ENCODE data around the gene CHRDL2. TPM values are rescaled to one million over a fixed set of nuclear protein-coding genes. Genes with fewer than 3 reads are reported as not detected.
A peak's percentile ranks its signal among the peaks of the same experiment; 100 is the strongest.

The CHRDL2 gene
- total RNA-seq, 2 experiments from 2014 or later, result not detected

DNA sequence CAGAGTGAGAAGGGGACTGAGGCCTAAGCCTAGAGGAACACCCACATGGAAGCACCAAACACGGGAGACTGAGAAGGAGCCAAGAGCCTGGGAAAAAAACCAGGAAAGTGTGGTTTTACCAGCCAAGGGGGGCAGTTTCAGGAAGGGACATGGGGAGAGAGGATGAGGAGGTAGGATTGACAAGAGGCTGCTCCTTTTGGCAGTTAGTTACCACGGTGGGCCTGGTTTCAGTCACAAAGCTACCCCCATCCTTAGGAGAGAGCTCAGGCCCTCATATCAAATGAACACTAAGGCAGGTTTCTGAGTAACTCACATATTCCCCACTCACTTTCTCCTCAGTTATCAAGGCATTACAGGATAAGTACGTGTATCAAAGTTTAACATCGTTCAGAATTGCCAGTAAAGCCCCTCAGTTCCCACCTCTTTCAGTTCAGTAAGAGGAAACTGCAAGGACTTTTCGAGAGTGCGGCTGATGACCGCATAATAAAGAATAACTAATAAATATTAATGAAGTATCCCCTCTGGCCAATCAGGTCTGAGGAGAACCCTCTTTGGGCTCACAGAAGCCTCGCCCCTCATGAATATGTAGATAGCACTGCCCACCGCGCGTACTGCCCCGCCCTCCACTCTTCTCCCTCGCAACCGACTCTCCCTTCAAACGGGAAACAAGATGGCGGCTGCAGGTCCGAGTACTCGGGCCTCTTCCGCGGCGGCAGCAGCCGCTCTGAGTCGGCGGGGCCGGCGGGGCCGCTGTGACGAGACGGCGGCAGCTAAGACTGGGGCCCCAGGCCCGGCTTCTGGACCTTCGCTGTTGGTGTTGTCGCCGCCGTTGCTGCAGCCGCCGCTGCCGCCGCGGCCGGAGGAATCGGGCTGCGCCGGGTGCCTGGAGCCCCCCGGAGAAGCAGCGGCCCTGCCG, 17.2 kb upstream of the CHRDL2 start, which contains the start of gene RNF169:
RNF169 (plus strand) TSS at position 639 of the 916 bp plus-strand sequence; CDS start at position 671, 32 bp downstream.
- POLR2A ChIA-PET, result interaction anchor here (0.6 kb wide), 1 partner anchor 393 kb away, joined by 3 read pairs; no protein-coding TSS in a partner anchor
- intact Hi-C loops (cut with micrococcal nuclease; ENCODE audit: unreplicated experiment), result loop anchor here (1.0 kb wide), 1 partner anchor 255 kb away; the partner anchor contains the start of gene LIPT2
- TF ChIP-seq EZH2phosphoT487 (IDR thresholded peaks at IDR 0.05; ENCODE audit: borderline replicate concordance, low read depth, low read length), result no peak
- TF ChIP-seq, protein P1, sequence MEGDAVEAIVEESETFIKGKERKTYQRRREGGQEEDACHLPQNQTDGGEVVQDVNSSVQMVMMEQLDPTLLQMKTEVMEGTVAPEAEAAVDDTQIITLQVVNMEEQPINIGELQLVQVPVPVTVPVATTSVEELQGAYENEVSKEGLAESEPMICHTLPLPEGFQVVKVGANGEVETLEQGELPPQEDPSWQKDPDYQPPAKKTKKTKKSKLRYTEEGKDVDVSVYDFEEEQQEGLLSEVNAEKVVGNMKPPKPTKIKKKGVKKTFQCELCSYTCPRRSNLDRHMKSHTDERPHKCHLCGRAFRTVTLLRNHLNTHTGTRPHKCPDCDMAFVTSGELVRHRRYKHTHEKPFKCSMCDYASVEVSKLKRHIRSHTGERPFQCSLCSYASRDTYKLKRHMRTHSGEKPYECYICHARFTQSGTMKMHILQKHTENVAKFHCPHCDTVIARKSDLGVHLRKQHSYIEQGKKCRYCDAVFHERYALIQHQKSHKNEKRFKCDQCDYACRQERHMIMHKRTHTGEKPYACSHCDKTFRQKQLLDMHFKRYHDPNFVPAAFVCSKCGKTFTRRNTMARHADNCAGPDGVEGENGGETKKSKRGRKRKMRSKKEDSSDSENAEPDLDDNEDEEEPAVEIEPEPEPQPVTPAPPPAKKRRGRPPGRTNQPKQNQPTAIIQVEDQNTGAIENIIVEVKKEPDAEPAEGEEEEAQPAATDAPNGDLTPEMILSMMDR (conservative IDR thresholded peaks at IDR 0.05; ENCODE audit: low read length), result no peak
- peaks cover 42% of the 10 kb centered on the region for H3K79me2 ChIP-seq (ENCODE audit: insufficient read depth, low read depth, low read length)
- H2AFZ ChIP-seq (ENCODE audit: low read length), result peak within 1 kb of the TSS; percentile 94
- H3K4me1 ChIP-seq (ENCODE audit: insufficient read depth, low read length, poor library complexity, severe bottlenecking), result peaks cover 30% of the 10 kb centered on the region
- peak; percentile 98 for DNase-seq (ENCODE audit: low spot score)
- H3K9me2 ChIP-seq (ENCODE audit: insufficient read depth, low read length), result no peaks in the 10 kb centered on the region
- H4K20me1 ChIP-seq (ENCODE audit: insufficient read depth, low read length), result peaks cover 8% of the 10 kb centered on the region; the same call in 1 of the 2 replicates
- H3K27ac ChIP-seq (ENCODE audit: low read depth, low read length, poor library complexity, severe bottlenecking), result peak within 1 kb of the TSS; percentile 75
- CTCF ChIA-PET (ENCODE audit: unreplicated experiment), result interaction anchor here (0.6 to 1.0 kb wide), 3 partner anchors 21 to 1556 kb away, joined by 3 to 7 read pairs (median 3); no protein-coding TSS in a partner anchor
- H3K4me3 ChIP-seq (ENCODE audit: low read depth, low read length, poor library complexity, severe bottlenecking), result peak within 1 kb of the TSS; percentile 75
- no peaks in the 10 kb centered on the region for H3K9me3 ChIP-seq (ENCODE audit: low read length)
- peaks cover 10% of the 10 kb centered on the region for H3K36me3 ChIP-seq (ENCODE audit: insufficient read depth, low read length)
- TSS peak; percentile 85 for BruUV-seq (replicated peaks)
- peak within 1 kb of the TSS; percentile 98 for H3K4me2 ChIP-seq (ENCODE audit: low read length)

DNA sequence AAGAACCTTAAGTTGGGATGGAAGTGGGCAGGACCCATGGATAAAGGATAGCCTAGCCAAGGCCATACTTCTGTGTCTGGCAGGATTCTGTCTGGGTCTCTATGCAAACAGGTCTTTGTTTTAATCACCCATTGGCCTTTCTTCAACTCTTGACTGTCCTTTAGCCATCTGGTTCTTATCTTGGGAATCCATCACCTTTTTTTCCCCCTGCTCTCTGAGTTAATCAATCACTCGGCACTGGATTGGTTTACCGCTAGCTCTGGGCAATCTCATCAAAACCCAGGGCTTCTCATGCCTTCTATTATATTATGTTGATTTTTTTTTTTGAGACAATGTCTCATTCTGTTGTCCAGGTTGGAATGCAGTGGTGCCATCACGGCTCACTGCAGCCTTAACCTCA, 15.6 kb upstream of the CHRDL2 start:
- Histone ChIP-seq H2AFZ (ENCODE audit: low read length) (no peak overlapping the region), H3K9me3 (ENCODE audit: low read length) (no peaks in the 10 kb centered on the region), H3K4me2 (ENCODE audit: low read length) (no peak overlapping the region), H3K79me2 (ENCODE audit: insufficient read depth, low read depth, low read length) (peaks cover 26% of the 10 kb centered on the region), H3K9me2 (ENCODE audit: insufficient read depth, low read length) (no peaks in the 10 kb centered on the region), H4K20me1 (ENCODE audit: insufficient read depth, low read length) (peaks cover 4% of the 10 kb centered on the region; the same call in 1 of the 2 replicates), H3K4me1 (ENCODE audit: insufficient read depth, low read length, poor library complexity, severe bottlenecking) (peaks cover 26% of the 10 kb centered on the region), H3K27ac (ENCODE audit: low read depth, low read length, poor library complexity, severe bottlenecking) (no peak overlapping the region), H3K36me3 (ENCODE audit: insufficient read depth, low read length) (peaks cover 5% of the 10 kb centered on the region; the same call in 1 of the 2 replicates), H3K4me3 (ENCODE audit: low read depth, low read length, poor library complexity, severe bottlenecking) (no peak overlapping the region)
- DNase-seq (ENCODE audit: low spot score), result no peak
- BruUV-seq (replicated peaks), result no TSS peak
- TF ChIP-seq, protein P1 (conservative IDR thresholded peaks at IDR 0.05; ENCODE audit: low read length), result no peak
- TF ChIP-seq EZH2phosphoT487 (IDR thresholded peaks at IDR 0.05; ENCODE audit: borderline replicate concordance, low read depth, low read length), result no peak
- CTCF ChIA-PET (ENCODE audit: unreplicated experiment), result no interaction called here
- POLR2A ChIA-PET, result interaction anchor here (1.0 kb wide), 1 partner anchor 10 kb away, joined by 4 read pairs; no protein-coding TSS in a partner anchor
- intact Hi-C loops (cut with micrococcal nuclease; ENCODE audit: unreplicated experiment), result no loop called here
